Hepatocyte (in vitro differentiated cells): ENCODE measurements around the gene ADGRE2.

Experiments
- CTCF ChIP-seq: fragments of 200-600 bp; sonication (generic); IDR thresholded peaks from 2 replicates; pipeline ENCODE4 v1.5.1; 2016; ENCODE audit warnings: antibody characterized with exemption, mild to moderate bottlenecking; ENCODE audit not compliant: poor library complexity
- EZH2 ChIP-seq: fragments of 200-600 bp; sonication (generic); IDR thresholded peaks from 2 replicates; pipeline ENCODE4 v1.6.1; 2016; ENCODE audit warnings: antibody characterized with exemption, mild to moderate bottlenecking, borderline replicate concordance
- EZH2phosphoT487 ChIP-seq: fragments of 200-600 bp; sonication (generic); IDR thresholded peaks from one replicate; pipeline ENCODE4 v1.6.1; 2018; ENCODE audit warnings: antibody characterized with exemption, mild to moderate bottlenecking, low read depth, moderate library complexity; ENCODE audit not compliant: unreplicated experiment, severe bottlenecking

- TF ChIP-seq CTCF (no peak), EZH2phosphoT487 (no peak), EZH2 (no peak)
Observed at GRCh38 chr19:14763497-14764145, 14.7 kb downstream of the ADGRE2 start.
